ENCODE measurements around the gene SAT2. TPM values are rescaled to one million over a fixed set of nuclear protein-coding genes. Genes with fewer than 3 reads are reported as not detected.
A peak's percentile ranks its signal among the peaks of the same experiment; 100 is the strongest.

SAT2 gene
- total RNA-seq (2021; ENCODE audit: unreplicated experiment) (54.9 TPM), Bru-seq, nascent RNA (percentile 81 among the genes with signal in this experiment), BruChase-seq, experiment 1, labeled RNA remaining after a 6-hour chase (percentile 95 among the genes with signal in this experiment), BruChase-seq, experiment 2, labeled RNA remaining after a 2-hour chase (percentile 94 among the genes with signal in this experiment)
- polyA plus RNA-seq (2012), result 61.7 and 65.5 TPM in 2 replicates
- long read RNA-seq, transcript SAT2-201 (6 exons, 946 nt), result minor isoform, 6 of 36 reads
- long read RNA-seq, transcript SAT2-202 (6 exons, 974 nt), result major isoform, 13 of 36 reads
- long read RNA-seq, transcript SAT2-214 (1 exons, 1,563 nt), result minor isoform, 7 of 36 reads
- long read RNA-seq, partial matches to known transcripts, result 2 of 36 reads
- long read RNA-seq, other reads (novel, unspliced or antisense), result 3 of 36 reads

DNA sequence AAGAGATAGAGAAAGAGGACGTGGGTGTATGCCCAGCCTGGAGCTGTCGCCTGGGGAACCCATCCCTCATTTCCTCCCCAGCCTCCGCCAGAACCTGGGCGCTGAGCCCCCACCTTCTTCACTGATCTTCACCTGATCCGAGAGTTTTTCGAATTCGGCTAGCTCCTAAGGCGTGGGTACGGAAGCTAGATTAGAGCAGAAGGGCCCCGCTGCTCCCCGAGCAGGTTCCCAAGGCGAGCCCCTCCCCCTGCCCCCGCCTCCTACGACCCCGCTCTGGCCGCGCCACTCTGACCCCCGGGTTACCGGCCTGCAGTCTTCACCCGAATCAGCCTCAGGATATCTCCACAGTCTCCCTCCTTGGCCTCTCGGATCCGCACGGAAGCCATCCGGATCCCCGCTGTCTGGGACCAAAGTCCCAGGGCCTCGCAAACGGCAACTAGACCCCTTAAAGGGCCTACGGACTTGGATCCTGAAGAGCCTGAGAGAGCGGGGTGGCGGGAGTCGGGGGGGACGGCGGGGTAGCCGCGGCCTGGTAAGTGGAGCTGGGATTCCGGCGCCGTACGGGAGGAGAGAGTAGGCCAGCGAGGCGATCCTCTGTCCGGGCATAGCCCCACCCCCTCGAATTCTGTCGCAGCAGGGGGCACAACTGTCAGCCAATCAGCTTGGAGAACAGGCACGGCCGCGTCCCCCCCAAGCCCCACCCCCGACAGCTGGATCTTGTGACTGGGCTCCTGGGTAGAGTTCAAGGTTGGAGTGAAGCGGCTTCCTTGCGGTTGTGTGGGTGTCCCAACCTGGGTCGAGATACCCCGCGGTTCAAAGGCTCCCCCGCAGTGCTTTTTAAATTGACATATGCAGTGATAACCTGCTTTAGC, at the start of gene SAT2:
Gene SAT2, minus strand, starts transcription at position 572 of the 872 bp plus-strand sequence. Its CDS starts 186 bp downstream, at position 386.
- ChIA-PET RAD21 (ENCODE audit: low non-redundant PET in 1 of 2, low total read pairs in 2 of 2, uncharacterized antibody in 2 of 2, unreplicated experiment in 2 of 2) (no interaction called here), POLR2A (interaction anchor here (0.5 to 2.2 kb wide), 12 partner anchors 9 to 325 kb away, joined by 3 to 24 read pairs (median 3); partner anchors contain the start of genes CD68, FXR2, MPDU1 and POLR2A), CTCF (interaction anchor here (0.9 to 2.5 kb wide), 5 partner anchors 11 to 116 kb away, joined by 3 to 15 read pairs (median 4); partner anchors contain the start of genes FXR2, TP53 and WRAP53)
- peak; percentile 84 for DNase-seq (ENCODE audit: low read depth, low spot score)
- intact Hi-C loops (cut with micrococcal nuclease), result no loop called here
- Histone ChIP-seq H3K9me3 (ENCODE audit: control insufficient read depth in 1 of 2, insufficient read depth in 1 of 2, low read depth in 1 of 2, low read length in 2 of 2) (no peaks in the 10 kb centered on the region), H3K9me2 (ENCODE audit: insufficient read depth) (no peaks in the 10 kb centered on the region), H3K4me3 (replicated peaks in 1 of 2; ENCODE audit: low read depth in 1 of 2, low read length in 2 of 2) (peak within 1 kb of the TSS; percentile 85), H3K9ac (ENCODE audit: low read length) (peak within 1 kb of the TSS; percentile 93), H4K20me1 (ENCODE audit: insufficient read depth) (no peaks in the 10 kb centered on the region), H3K36me3 (ENCODE audit: control insufficient read depth in 1 of 2, insufficient read depth in 2 of 2, low read length in 2 of 2) (no peaks in the 10 kb centered on the region), H2AFZ (ENCODE audit: low read depth, low read length, poor library complexity, severe bottlenecking) (no peak within 1 kb of the TSS), H3K4me2 (ENCODE audit: low read length) (peak within 1 kb of the TSS; percentile 80), H3K79me2 (ENCODE audit: insufficient read depth, low read length) (peaks cover 5% of the 10 kb centered on the region; the same call in 1 of the 2 replicates), H3K27ac (ENCODE audit: low read depth, low read length) (peak within 1 kb of the TSS; percentile 66), H3K27me3 (ENCODE audit: insufficient read depth, low read length) (no peaks in the 10 kb centered on the region), H3K4me1 (ENCODE audit: control insufficient read depth in 1 of 2, insufficient read depth in 2 of 2, low read length in 2 of 2) (peaks cover 4 to 17% of the 10 kb centered on the region in 2 experiments)
- BruUV-seq (replicated peaks), result no TSS peak
- peak; percentile 90 for ATAC-seq
- TF ChIP-seq EZH2 (IDR thresholded peaks at IDR 0.05), result no peak
- no peak for TF ChIP-seq ZNF274 (IDR thresholded peaks at IDR 0.05; ENCODE audit: low read depth, low read length)
- no peak for TF ChIP-seq CBX3 (IDR thresholded peaks at IDR 0.05; ENCODE audit: low read depth)
- TF ChIP-seq POLR2A (IDR thresholded peaks at IDR 0.05; ENCODE audit: borderline replicate concordance, extremely low read depth, insufficient read depth, insufficient read length), result peak; percentile 34
- TF ChIP-seq EZH2phosphoT487 (IDR thresholded peaks at IDR 0.05; ENCODE audit: borderline replicate concordance), result no peak
- no peak for TF ChIP-seq YY1 (IDR thresholded peaks at IDR 0.05; ENCODE audit: extremely low read depth, insufficient replicate concordance, low read depth, low read length)
- TF ChIP-seq POLR2AphosphoS5 (IDR thresholded peaks at IDR 0.05; ENCODE audit: low read depth, low read length), result peak; percentile 90
- TF ChIP-seq SRF (IDR thresholded peaks at IDR 0.05; ENCODE audit: low read depth), result no peak
- no peak for TF ChIP-seq JUND (IDR thresholded peaks at IDR 0.05)
- TF ChIP-seq EGR1 (IDR thresholded peaks at IDR 0.05; ENCODE audit: low read depth), result peak; percentile 52
- 0 out of 2 replicates have a peak, but pooled peaks have one; percentile 16 for TF ChIP-seq SP1 (IDR thresholded peaks at IDR 0.05; ENCODE audit: low read depth)
- TF ChIP-seq, protein P1, sequence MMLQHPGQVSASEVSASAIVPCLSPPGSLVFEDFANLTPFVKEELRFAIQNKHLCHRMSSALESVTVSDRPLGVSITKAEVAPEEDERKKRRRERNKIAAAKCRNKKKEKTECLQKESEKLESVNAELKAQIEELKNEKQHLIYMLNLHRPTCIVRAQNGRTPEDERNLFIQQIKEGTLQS (IDR thresholded peaks at IDR 0.05), result no peak
- TF ChIP-seq SIN3A (IDR thresholded peaks at IDR 0.05; ENCODE audit: low read depth), result no peak
- TF ChIP-seq, protein P2, sequence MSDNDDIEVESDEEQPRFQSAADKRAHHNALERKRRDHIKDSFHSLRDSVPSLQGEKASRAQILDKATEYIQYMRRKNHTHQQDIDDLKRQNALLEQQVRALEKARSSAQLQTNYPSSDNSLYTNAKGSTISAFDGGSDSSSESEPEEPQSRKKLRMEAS (IDR thresholded peaks at IDR 0.05), result no peak
- TF ChIP-seq ZFX (IDR thresholded peaks at IDR 0.05), result peak; percentile 83; the same call in 1 of the 2 replicates
- no peak for TF ChIP-seq CEBPB (IDR thresholded peaks at IDR 0.05; ENCODE audit: low read depth)
- TF ChIP-seq TCF7L2 (IDR thresholded peaks at IDR 0.05; ENCODE audit: borderline replicate concordance, extremely low read depth, insufficient read depth, insufficient read length), result no peak
- TF ChIP-seq RAD21 (IDR thresholded peaks at IDR 0.05; ENCODE audit: low read depth), result no peak
- no peak for TF ChIP-seq ELF1 (IDR thresholded peaks at IDR 0.05; ENCODE audit: borderline replicate concordance, low read depth)
- no peak for TF ChIP-seq FOSL1 (IDR thresholded peaks at IDR 0.05; ENCODE audit: low read depth)
- TF ChIP-seq, protein P3, sequence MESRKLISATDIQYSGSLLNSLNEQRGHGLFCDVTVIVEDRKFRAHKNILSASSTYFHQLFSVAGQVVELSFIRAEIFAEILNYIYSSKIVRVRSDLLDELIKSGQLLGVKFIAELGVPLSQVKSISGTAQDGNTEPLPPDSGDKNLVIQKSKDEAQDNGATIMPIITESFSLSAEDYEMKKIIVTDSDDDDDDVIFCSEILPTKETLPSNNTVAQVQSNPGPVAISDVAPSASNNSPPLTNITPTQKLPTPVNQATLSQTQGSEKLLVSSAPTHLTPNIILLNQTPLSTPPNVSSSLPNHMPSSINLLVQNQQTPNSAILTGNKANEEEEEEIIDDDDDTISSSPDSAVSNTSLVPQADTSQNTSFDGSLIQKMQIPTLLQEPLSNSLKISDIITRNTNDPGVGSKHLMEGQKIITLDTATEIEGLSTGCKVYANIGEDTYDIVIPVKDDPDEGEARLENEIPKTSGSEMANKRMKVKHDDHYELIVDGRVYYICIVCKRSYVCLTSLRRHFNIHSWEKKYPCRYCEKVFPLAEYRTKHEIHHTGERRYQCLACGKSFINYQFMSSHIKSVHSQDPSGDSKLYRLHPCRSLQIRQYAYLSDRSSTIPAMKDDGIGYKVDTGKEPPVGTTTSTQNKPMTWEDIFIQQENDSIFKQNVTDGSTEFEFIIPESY (IDR thresholded peaks at IDR 0.05; ENCODE audit: extremely low read depth, insufficient replicate concordance, low read length), result no peak

Measured in HCT116 (cell line).